SK-MEL-5 (cell line): ENCODE data around the gene PDE6H. TPM values are rescaled to one million over a fixed set of nuclear protein-coding genes. Genes with fewer than 3 reads are reported as not detected.

ENCODE experiments used
- DNase-seq: peaks from one replicate; pipeline ENCODE4 v3.0.0-alpha.2; 2016; ENCODE audit warnings: low read depth, low spot score
- in situ Hi-C: cut with HindIII; loops from 2 replicates; pipeline ENCODE4 v1.10.0; 2016; ENCODE audit warnings: low sequenced_read_pairs, high pct_unique_total_duplicates, low pct_unique_long_range_greater_than_20kb
- total RNA-seq: library from RNA; depleted of rRNA; stranded (reverse); fragments of >200 nt; shearing (Covaris generic); gene quantifications from 2 replicates; pipeline ENCODE4 v1.2.3, GENCODE V29; 2014

The PDE6H gene
- total RNA-seq, 1 experiment from 2014 or later, result not detected

- no peak for DNase-seq
- in situ Hi-C loops, result no loop called here
These were observed 11.2 kb upstream of the PDE6H start, which contains the start of gene ARHGDIB for GRCh38 chr12:14961466-14962152. Gene ARHGDIB (minus strand): TSS chr12:14961601. CDS start chr12:14950712, 10,889 bp downstream.

- in situ Hi-C loops, result no loop called here
- no peak for DNase-seq
These were observed 10.7 kb upstream of the PDE6H start for GRCh38 chr12:14962153-14962539.

DNA sequence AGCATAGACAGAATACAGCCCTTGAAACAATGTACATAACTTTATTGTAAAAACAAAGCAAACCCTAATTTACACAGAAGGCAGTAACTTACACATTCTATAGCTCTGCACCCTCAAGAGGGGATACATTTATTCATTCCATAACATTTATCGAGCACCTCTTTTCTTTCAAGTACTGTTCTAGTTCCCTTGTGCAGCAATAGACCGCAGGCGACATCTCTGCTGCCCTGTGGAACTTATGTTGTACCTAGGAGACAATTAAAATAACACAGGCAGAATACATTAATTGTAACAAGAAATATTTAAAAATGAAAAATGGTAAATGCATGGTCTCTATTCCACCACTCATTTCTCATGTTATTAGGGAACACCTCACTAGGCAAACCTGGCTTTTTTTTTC, 10.0 kb upstream of the PDE6H start:
- DNase-seq, result no peak
- in situ Hi-C loops, result no loop called here

- no peak for DNase-seq
- in situ Hi-C loops, result no loop called here
These were observed 9.3 kb upstream of the PDE6H start for GRCh38 chr12:14963520-14963919.

DNA sequence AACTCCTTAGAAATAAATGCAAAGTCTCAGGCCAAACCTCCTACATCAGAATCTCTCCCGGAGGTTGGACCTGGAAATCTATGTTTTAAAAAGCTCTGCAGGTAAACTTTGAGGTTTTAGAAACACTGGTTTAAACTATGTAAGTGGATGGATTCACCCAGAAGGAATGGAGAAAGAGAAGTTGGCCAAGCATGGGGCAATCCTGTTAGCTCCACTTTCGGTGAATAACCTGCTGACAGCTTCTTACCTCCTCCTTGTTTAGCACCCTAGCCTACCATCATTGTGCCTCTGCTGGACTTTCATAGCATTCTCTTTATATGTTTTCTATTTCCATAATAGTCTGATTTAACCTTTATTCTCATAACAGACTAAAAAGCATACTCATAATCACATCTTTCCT, 8.4 kb upstream of the PDE6H start:
- no peak for DNase-seq
- in situ Hi-C loops, result no loop called here

GRCh38 chr12:14965221-14965620, 7.6 kb upstream of the PDE6H start:
- in situ Hi-C loops, result no loop called here
- DNase-seq, result no peak

DNA sequence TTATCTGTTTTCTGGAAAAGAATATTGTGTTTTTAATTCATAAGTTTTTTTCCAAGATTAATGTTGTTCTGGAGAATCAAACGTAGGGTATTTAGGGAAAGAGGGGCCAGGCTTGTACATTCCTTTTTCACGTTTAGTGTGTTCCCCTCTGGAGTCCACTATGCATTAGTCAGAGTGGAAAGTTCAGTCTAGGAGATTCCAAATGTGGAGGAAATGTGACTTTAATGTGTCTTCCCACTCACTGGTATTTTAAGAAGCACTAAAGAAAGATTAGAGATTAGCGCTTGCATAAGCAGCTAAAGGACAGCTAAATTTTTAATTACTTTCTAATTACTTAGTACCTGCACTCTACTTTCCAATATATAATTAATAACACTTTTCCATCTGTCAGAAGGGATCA, 4.4 kb upstream of the PDE6H start:
- in situ Hi-C loops, result no loop called here
- DNase-seq, result no peak

DNA sequence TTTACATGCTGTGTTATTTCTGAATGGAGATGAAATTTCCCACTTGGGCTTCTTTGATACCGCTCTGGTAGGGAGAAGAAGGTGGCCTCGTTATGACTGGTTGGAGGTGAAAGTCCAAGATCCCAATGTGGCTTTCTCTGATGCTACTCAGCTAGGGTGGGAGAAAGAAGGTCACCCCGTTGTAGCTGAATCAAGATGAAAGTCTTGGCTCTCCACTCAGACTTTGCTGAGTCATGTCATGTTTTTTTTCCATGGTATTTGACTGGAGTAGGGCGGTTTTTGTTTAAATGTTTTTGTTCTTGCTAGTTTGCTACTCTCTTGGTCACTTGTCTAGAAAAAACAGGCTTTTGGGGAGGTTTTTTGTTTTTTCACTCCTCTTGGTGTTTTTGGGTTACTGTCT, 2.4 kb upstream of the PDE6H start:
- in situ Hi-C loops, result no loop called here
- DNase-seq, result no peak

GRCh38 chr12:14974633-14975032, 1.8 kb downstream of the PDE6H start:
- no peak for DNase-seq
- in situ Hi-C loops, result no loop called here

DNA sequence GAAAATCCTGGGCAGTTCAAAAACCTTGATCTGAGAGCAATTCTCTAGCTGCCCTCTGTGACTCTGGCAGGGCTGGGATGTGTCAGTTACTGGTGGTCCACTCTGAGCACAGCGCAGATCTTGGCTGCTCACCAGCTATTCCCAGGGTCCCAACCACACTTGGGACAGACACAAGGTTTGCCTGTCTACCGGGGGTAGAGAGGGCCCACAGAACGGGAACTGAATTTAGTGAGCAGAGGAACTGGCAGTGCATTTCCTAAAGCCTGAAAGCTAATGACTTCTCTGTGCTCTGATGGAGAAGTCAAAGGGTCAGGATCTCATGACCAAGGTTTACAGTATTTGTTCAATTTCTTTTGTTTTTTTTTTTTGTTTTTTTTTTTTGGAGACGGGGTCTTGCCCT, 2.6 kb downstream of the PDE6H start:
- in situ Hi-C loops, result no loop called here
- DNase-seq, result no peak

DNA sequence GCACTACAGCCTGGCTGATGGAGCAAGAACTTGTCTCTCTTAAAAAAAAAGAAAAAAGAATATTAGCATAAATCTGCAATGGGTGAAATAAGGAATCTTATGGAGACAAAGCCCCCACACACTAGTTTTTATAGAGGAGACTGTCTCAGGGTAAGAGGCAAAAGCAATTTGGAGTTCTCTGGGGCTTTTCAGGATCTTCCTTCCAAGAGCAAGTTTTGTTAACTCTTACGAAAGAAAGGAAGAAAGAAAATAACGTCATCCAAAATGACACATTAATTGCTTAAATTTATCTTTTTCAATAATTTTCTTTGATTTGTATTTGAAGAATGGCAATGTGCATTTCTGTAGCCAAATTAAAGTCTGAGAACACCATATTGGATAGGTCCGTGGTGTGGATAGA, 3.8 kb downstream of the PDE6H start:
- in situ Hi-C loops, result no loop called here

GRCh38 chr12:14979468-14979867, 6.6 kb downstream of the PDE6H start:
- DNase-seq, result no peak
- in situ Hi-C loops, result no loop called here

More for the DNA sequence above, 3.8 kb downstream of the PDE6H start:
- no peak for DNase-seq

- no peak for DNase-seq
- in situ Hi-C loops, result no loop called here
These were observed 8.2 kb downstream of the PDE6H start for GRCh38 chr12:14981049-14981448.

DNA sequence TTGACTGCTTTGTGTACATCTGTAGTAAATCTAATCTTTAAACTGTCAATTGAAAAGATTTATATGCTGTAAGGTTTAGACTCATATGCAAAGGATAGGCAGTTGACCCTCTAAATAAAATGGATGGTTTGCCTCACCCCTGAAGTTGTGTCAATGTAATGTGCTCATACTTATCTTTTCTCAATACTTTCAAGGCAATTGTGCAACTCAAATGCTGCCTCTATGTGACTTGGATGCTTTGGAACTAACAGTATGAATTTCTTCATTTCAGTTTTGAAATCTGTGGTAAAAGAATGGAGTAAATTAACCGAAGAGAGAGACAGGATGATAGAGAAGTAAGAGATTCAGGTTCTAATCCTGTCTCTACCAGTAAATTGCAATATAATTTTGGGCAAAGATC, 9.7 kb downstream of the PDE6H start:
- in situ Hi-C loops, result no loop called here
- DNase-seq, result no peak

DNA sequence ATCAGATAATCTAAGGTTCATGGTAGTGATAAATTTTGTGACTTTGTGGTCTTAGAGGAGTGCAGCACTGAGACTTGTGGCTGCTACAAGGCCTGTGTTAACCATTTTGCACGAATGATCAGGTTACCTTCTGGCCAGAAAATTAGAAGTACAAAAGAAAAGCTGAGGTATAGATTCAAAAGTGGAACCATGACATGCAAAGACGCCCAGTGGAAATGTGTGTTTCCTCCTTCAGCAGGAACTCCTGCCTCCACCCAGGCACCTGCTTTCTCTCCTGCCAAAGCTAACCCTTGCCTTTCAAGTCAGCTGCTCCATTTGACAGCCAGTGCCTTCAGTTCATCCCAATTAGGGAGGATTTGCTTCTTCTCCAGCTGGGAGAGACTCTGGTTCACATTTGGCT, 10.1 kb downstream of the PDE6H start:
- in situ Hi-C loops, result no loop called here

GRCh38 chr12:14984036-14984435, 11.2 kb downstream of the PDE6H start:
- peak; percentile 87 for DNase-seq
- in situ Hi-C loops, result no loop called here

More for the DNA sequence above, 10.1 kb downstream of the PDE6H start:
- DNase-seq, result no peak

- in situ Hi-C loops, result no loop called here
- no peak for DNase-seq
These were observed 12.0 kb downstream of the PDE6H start for GRCh38 chr12:14984766-14985285.

GRCh38 chr12:14986449-14986848, 13.6 kb downstream of the PDE6H start:
- in situ Hi-C loops, result no loop called here
- DNase-seq, result no peak

GRCh38 chr12:14988035-14988434, 15.2 kb downstream of the PDE6H start:
- DNase-seq, result no peak
- in situ Hi-C loops, result no loop called here

DNA sequence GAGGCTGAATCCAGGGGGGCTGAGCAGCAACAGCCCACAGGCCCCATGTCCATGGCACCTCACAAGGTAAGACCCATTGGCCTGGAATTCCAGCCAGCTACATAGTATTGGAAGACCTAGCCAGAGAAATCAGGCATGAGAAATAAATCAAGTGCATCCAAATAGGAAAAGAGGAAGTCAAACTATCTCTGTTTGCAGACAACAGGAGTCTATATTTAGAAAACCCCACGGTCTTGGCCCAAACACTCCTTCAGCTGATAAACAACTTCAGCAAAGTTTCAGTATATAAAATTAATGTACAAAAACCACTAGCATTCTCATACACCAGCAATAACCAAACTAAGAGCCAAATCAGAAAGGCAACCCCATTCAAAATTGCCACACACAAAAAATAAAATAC, 16.9 kb downstream of the PDE6H start:
- in situ Hi-C loops, result no loop called here
- DNase-seq, result no peak
